Activated naive CD4-positive, alpha-beta T cell treated with Interleukin-2 at 50 U/mL for 16 hours (primary cell): ENCODE data around the gene GTF3C5.
"Not testable (repeated sequence)": the region's sequence is repeated elsewhere in the genome, so short reads cannot be mapped to it uniquely, and the experiment has no call there.

ENCODE experiments used
- DNase-seq: peaks from one replicate; pipeline ENCODE4 v3.0.0-alpha.2; 2020

GTF3C5 gene

DNA sequence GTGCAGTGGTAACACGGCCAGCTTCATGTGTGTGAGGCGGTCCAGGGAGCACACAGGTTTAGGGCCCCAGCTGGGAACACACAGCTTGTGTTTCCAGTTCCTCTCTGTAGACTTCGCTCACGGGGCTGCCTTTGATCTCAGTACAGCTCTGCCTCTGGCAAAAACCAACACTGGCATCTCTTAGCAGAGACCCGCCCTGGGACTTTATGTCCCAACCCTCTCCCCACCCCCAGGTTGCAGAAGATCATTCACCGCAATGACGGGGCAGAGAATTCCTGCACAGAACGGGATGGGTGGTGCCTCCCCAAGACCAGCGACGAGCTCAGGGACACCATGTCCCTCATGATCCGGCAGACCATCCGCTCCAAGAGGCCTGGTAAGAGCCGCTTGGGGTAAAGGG is 25.7 kb downstream of the GTF3C5 start:
- DNase-seq: no peak

DNA sequence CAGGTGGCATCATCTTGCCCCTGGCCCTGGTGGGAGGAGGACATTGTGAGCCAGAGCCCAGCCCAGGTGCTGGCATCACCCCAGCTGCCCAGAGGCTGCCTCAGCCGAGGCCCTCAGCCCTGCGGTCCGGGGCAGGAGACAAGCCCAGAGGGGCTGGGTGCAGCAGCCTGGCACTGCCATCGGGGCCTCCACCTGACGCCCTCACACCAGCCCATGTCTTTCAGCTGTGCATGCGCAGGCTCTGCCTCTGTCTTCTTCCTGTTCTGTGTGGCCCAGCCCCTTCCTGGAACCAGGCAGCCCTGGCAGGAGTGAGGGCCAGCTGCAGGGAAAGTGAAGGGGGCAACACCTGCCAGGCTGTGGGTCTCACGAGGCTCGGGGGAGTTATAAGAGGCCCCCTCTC is 26.2 kb downstream of the GTF3C5 start:
- no peak for DNase-seq

DNA sequence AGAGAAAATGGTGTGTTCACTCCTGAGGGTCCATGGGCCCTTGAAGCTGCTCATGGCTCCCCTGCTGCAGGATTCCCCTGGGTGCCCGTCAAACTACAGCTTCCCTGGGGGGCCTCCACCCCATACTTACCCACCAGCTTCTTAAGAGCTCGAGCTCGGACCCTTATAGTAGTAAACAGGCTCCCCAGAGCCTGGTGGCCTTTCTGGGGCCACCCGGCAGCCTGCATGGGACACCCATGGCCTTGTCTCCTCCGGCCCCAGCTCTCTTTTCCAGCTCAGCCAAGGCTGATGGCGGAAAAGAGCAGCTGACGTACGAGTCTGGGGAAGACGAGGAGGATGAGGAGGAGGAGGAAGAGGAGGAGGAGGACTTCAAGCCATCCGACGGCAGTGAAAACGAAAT is 26.8 kb downstream of the GTF3C5 start:
- no peak for DNase-seq

DNA sequence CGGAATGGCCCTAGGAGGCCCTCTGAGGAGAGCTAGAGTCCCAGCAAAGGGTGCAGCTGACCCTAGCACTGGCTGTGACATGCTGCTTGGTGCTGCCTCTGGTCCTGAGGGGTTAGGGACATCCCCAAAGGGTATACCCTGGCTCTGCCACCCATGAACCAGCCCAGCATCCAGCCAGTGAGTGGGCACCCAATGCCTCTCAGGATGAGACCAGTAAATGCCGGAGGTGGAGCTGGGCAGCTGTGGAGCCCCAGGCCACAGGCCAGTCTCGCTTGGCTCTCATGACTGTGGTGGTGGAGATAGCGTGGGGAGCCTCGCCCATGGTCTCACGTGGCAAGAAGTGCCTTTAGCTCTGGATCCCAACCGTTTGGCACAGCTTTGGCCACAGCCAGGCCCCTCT is 27.3 kb downstream of the GTF3C5 start:
- no peak for DNase-seq

DNA sequence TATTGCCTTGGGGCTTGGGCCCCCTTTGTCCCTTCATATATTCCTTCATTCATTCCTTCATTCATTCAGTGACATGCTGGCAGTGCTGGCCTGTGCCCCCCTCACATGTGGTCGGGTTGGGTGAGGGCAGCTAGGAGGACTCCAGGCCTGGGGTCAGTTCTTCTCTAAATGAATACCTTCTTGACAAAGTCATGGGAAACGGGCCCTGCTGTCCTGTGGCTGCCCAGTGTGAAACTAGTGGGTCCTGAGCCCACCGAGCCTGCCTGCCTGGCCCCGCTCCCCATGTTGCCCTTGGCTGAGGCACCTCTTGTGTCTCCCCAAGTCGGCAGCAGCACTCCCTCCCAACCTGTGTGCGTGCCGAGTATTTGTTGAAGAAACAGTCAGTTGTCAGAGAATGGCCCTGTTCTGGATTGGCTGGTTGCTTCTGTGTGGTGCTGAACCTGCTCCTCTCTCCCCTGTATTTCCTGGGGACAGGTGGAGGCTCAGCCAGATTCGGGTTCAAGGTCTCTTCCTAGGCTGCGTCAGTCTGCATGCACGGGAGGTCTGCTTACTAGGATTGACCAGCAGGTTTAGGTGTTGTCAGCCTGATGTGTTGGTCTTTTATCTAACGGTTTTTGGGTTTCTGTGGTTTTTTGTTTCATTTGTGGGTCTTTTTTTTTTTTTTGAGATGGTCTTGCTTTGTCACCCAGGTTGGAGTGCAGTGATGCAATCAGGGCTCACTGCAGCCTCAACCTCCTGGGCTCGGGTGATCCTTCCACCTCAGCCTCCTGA is 27.9 kb downstream of the GTF3C5 start:
- no peak for DNase-seq

DNA sequence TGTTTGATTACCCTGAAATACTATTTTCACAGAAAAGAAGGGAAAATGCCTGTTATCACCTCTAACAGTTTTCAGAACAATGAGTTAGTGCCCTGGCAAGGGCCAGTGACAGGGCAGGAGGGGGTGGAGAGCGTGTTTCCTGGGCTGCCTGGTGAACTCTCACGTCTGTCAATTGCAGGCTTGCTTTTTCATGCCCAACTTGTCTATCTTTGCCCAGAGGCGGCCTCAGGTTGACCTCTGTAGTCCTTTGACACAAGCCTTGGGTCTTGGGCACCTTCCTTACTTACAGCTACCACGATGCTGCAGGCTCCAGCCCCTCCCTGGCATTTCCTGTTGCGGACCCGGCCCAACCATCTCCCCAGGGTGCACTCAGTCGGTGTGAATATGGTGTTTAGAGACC is 28.8 kb downstream of the GTF3C5 start:
- DNase-seq: no peak

DNA sequence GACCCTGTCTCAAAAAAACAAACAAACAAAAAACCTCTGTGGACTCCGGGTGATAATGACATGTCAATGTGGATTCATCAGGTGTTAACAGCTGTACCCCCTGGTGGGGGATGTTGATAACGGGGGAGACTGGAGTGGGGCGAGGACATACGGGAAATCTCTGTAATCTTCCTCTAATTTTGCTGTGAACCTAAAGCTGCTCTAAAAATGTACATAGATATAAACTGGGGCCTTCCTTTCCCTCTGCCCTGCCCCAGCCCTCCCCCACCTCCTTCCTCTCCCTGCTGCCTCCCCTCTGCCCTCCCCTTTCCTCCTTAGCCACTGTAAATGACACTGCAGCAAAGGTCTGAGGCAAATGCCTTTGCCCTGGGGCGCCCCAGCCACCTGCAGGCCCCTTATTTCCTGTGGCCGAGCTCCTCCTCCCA is 29.6 kb downstream of the GTF3C5 start:
- DNase-seq: no peak

DNA sequence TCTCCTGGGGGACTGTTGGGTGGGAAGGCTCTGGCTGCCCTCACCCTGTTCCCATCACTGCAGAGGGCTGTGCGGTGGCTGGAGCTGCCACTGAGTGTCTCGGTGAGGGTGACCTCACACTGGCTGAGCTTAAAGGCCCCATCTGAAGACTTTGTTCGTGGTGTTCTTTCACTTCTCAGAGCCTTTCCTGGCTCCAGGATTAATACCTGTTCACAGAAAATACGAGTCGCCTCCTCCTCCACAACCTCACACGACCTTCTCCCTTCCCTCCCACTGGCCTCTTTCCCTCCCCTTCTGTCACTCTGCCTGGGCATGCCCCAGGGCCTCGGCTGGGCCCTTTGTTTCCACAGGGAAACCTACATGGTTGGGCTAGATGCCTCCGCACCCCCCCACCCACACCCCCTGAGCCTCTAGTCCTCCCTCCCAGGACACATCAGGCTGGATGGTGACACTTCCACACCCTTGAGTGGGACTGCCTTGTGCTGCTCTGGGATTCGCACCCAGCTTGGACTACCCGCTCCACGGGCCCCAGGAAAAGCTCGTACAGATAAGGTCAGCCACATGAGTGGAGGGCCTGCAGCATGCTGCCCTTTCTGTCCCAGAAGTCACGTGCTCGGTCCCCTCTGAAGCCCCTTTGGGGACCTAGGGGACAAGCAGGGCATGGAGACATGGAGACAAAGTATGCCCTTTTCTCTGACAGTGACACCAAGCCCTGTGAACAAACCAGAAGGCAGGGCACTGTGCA is 30.4 kb downstream of the GTF3C5 start:
- not testable (repeated sequence) for DNase-seq

DNA sequence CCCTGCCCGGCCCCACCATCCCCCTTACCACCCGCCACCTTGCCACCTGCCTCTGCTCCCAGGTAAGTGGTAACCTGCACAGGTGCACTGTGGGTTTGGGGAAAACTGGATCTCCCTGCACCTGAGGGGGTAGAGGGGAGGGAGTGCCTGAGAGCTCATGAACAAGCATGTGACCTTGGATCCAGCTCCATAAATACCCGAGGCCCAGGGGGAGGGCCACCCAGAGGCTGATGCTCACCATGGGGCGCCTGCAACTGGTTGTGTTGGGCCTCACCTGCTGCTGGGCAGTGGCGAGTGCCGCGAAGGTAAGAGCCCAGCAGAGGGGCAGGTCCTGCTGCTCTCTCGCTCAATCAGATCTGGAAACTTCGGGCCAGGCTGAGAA is 31.0 kb downstream of the GTF3C5 start, which contains the start of gene CEL:
Gene CEL, plus strand, starts transcription at position 218 of the 382 bp plus-strand sequence. Its CDS starts 22 bp downstream, at position 240.
- not testable (repeated sequence) for DNase-seq

DNA sequence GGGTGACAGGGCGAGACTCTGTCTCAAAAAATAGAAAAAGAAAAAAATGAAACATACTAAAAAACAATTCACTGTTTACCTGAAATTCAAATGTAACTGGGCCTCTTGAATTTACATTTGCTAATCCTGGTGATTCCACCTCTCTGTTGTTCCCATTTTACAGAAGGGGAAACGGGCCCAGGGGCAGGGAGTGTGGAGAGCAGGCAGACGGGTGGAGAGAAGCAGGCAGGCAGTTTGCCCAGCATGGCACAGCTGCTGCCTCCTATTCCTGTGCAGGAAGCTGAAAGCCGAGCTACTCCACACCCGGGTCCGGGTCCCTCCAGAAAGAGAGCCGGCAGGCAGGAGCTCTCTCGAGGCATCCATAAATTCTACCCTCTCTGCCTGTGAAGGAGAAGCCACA is 31.8 kb downstream of the GTF3C5 start:
- not testable (repeated sequence) for DNase-seq

DNA sequence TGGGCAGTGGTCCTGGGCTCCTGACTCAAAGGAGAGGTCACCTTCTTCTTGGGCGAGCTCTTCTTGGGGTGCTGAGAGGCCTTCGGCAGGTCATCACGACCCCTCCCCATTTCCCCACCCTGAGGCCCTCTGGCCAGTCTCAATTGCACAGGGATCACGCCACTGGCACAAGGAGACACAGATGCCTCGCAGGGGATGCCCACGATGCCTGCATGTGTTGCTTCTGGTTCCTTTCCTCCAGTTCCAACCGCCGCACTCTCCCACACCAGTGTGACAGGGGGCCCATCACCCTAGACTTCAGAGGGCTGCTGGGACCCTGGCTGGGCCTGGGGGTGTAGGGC is 32.3 kb downstream of the GTF3C5 start:
- no peak for DNase-seq

DNA sequence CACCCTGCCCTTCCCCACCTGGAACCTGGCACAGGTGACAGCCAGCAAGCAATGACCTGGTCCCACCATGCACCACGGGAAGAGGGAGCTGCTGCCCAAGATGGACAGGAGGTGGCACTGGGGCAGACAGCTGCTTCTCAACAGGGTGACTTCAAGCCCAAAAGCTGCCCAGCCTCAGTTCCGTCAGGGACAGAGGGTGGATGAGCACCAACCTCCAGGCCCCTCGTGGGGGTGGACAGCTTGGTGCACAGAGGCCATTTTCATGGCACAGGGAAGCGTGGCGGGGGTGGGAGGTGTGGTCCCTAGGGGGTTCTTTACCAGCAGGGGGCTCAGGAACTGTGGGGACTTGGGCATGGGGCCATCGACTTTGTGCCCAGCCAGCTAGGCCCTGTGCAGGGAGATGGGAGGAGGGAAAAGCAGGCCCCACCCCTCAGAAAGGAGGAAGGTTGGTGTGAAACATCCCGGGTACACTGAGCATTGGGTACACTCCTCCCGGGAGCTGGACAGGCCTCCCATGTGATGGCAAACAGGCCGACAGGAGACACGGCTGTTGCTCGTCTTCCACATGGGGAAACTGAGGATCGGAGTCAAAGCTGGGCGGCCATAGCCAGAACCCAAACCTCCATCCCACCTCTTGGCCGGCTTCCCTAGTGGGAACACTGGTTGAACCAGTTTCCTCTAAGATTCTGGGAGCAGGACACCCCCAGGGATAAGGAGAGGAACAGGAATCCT is 32.9 kb downstream of the GTF3C5 start:
- DNase-seq: no peak

DNA sequence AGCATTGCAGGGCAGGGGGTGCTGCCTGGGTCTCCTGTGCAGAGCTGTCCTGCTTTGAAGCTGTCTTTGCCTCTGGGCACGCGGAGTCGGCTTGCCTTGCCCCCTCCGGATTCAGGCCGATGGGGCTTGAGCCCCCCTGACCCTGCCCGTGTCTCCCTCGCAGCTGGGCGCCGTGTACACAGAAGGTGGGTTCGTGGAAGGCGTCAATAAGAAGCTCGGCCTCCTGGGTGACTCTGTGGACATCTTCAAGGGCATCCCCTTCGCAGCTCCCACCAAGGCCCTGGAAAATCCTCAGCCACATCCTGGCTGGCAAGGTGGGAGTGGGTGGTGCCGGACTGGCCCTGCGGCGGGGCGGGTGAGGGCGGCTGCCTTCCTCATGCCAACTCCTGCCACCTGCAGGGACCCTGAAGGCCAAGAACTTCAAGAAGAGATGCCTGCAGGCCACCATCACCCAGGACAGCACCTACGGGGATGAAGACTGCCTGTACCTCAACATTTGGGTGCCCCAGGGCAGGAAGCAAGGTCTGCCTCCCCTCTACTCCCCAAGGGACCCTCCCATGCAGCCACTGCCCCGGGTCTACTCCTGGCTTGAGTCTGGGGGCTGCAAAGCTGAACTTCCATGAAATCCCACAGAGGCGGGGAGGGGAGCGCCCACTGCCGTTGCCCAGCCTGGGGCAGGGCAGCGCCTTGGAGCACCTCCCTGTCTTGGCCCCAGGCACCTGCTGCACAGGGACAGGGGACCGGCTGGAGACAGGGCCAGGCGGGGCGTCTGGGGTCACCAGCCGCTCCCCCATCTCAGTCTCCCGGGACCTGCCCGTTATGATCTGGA is 33.7 kb downstream of the GTF3C5 start:
- DNase-seq: no peak

DNA sequence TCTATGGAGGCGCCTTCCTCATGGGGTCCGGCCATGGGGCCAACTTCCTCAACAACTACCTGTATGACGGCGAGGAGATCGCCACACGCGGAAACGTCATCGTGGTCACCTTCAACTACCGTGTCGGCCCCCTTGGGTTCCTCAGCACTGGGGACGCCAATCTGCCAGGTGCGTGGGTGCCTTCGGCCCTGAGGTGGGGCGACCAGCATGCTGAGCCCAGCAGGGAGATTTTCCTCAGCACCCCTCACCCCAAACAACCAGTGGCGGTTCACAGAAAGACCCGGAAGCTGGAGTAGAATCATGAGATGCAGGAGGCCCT is 34.2 kb downstream of the GTF3C5 start:
- no peak for DNase-seq

DNA sequence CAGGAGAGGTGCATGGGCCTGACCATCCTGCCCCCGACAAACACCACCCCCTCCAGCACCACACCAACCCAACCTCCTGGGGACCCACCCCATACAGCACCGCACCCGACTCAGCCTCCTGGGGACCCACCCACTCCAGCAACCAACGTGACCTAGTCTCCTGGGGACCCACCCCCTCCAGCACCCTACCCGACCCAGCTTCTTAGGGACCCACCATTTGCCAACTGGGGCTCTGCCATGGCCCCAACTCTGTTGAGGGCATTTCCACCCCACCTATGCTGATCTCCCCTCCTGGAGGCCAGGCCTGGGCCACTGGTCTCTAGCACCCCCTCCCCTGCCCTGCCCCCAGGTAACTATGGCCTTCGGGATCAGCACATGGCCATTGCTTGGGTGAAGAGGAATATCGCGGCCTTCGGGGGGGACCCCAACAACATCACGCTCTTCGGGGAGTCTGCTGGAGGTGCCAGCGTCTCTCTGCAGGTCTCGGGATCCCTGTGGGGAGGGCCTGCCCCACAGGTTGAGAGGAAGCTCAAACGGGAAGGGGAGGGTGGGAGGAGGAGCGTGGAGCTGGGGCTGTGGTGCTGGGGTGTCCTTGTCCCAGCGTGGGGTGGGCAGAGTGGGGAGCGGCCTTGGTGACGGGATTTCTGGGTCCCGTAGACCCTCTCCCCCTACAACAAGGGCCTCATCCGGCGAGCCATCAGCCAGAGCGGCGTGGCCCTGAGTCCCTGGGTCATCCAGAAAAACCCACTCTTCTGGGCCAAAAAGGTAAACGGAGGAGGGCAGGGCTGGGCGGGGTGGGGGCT is 35.6 kb downstream of the GTF3C5 start:
- DNase-seq: no peak

DNA sequence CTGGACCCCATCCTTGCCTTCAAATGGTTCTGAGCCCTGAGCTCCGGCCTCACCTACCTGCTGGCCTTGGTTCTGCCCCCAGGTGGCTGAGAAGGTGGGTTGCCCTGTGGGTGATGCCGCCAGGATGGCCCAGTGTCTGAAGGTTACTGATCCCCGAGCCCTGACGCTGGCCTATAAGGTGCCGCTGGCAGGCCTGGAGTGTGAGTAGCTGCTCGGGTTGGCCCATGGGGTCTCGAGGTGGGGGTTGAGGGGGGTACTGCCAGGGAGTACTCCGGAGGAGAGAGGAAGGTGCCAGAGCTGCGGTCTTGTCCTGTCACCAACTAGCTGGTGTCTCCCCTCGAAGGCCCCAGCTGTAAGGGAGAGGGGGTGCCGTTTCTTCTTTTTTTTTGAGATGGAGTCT is 36.2 kb downstream of the GTF3C5 start:
- no peak for DNase-seq

DNA sequence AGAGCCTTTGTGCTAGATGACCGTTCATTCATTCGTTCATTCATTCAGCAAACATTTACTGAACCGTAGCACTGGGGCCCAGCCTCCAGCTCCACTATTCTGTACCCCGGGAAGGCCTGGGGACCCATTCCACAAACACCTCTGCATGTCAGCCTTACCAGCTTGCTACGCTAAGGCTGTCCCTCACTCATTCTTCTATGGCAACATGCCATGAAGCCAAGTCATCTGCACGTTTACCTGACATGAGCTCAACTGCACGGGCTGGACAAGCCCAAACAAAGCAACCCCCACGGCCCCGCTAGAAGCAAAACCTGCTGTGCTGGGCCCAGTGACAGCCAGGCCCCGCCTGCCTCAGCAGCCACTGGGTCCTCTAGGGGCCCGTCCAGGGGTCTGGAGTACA is 37.0 kb downstream of the GTF3C5 start:
- DNase-seq: no peak

DNA sequence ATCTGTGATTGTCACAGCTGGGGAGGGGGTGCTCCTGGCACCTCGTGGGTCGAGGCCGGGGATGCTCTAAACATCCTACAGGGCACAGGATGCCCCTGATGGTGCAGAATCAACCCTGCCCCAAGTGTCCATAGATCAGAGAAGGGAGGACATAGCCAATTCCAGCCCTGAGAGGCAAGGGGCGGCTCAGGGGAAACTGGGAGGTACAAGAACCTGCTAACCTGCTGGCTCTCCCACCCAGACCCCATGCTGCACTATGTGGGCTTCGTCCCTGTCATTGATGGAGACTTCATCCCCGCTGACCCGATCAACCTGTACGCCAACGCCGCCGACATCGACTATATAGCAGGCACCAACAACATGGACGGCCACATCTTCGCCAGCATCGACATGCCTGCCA is 37.6 kb downstream of the GTF3C5 start:
- not testable (repeated sequence) for DNase-seq

DNA sequence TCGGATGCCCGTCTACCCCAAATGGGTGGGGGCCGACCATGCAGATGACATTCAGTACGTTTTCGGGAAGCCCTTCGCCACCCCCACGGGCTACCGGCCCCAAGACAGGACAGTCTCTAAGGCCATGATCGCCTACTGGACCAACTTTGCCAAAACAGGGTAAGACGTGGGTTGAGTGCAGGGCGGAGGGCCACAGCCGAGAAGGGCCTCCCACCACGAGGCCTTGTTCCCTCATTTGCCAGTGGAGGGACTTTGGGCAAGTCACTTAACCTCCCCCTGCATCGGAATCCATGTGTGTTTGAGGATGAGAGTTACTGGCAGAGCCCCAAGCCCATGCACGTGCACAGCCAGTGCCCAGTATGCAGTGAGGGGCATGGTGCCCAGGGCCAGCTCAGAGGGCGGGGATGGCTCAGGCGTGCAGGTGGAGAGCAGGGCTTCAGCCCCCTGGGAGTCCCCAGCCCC is 39.7 kb downstream of the GTF3C5 start:
- not testable (repeated sequence) for DNase-seq

DNA sequence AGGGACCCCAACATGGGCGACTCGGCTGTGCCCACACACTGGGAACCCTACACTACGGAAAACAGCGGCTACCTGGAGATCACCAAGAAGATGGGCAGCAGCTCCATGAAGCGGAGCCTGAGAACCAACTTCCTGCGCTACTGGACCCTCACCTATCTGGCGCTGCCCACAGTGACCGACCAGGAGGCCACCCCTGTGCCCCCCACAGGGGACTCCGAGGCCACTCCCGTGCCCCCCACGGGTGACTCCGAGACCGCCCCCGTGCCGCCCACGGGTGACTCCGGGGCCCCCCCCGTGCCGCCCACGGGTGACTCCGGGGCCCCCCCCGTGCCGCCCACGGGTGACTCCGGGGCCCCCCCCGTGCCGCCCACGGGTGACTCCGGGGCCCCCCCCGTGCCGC is 40.2 kb downstream of the GTF3C5 start:
- DNase-seq: not testable (repeated sequence)

DNA sequence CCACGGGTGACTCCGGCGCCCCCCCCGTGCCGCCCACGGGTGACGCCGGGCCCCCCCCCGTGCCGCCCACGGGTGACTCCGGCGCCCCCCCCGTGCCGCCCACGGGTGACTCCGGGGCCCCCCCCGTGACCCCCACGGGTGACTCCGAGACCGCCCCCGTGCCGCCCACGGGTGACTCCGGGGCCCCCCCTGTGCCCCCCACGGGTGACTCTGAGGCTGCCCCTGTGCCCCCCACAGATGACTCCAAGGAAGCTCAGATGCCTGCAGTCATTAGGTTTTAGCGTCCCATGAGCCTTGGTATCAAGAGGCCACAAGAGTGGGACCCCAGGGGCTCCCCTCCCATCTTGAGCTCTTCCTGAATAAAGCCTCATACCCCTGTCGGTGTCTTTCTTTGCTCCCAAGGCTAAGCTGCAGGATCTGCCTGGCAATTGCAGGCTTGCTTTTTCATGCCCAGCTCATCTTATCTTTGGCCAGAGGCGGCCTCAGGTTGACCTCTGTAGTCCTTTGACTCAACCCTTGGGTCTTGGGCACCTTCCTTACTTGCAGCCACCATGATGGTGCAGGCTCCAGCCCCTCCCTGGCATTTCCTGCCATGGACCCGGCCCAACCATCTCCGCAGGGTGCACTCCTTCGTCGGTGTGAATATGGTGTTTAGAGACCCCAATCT is 40.8 kb downstream of the GTF3C5 start:
- no peak for DNase-seq
